Measurements from ENCODE around the gene DBX1. TPM values are rescaled to one million over a fixed set of nuclear protein-coding genes. Genes with fewer than 3 reads are reported as not detected.

Gene DBX1
- total and polyA plus RNA-seq, 2 of the 13 experiments (the other 11 are each of a cell fraction or from before 2014, with no cell fraction given), result not detected

DNA sequence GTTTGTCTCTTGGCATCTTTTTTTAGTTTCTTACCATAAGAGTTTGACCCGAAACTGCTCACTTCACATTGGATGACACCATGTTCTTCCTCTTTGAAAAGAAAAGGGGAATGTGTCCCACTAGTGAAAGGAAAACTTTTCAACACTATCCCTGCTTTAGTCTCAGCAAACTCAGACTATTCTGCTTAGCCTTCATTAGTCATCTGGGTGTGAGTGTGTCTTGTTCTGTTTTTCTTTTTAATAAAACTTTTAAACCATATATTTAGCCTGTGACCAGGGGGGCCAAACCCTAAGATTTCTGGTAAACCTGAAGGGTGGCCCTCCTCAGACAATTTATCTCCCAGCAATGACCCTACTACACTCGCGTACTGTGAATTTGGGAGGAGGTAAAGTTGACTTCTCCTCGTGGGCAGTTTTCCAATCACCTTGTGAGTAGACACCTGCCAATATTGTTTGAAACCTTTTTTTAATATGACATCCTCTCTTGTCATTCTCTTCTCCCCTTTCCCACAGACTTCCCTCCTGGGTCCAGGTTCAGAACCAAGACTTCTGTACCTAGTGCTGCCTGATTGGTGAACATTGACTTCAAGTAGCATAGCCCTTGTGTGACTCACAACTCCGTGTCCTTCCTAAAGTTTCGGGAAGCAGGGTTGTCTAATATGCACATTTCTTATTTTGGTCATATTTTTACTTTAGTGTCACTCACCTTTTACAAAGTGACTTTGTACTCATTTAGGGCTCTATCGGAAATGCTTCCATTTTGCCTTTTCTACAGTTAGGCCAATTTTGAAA is 39.9 kb downstream of the DBX1 start (continued):
- TF ChIP-seq ZNF781 (CRISPR knock-in tag; IDR thresholded peaks at IDR 0.05; ENCODE audit: borderline replicate concordance, not compliant biosample characterization), result no peak

DNA sequence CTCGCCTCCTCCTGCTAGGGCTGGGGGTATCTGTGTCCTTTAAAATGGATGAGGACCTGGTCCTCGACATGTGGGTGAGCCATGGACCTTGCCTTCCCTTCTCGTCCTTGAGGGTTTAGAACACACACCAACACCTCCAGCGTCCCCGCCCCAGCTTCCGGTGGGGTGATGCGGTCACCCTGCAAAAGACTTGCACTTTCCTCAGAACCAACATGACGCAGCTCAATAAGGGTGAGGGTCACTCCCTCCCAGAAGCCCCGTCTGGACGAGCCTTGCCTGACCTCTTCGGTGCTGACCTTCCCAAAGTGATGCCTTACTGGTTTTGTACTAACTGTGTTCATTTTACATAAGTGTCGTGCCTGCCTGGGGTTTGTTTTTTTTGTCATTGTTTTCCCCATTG is 41.0 kb downstream of the DBX1 start:
- Histone ChIP-seq H4K20me1 (ENCODE audit: insufficient read depth, low read length) (no peaks in the 10 kb centered on the region), H3K4me3 (replicated peaks in 1 of 3; ENCODE audit: insufficient read depth in 1 of 3, low read depth in 2 of 3, low read length in 3 of 3) (no peak overlapping the region), H2AFZ (ENCODE audit: low read length) (no peak overlapping the region), H3K27ac (ENCODE audit: extremely low read length, insufficient read depth, low read length) (no peak overlapping the region), H3K4me1 (ENCODE audit: insufficient read depth, low read length) (no peaks in the 10 kb centered on the region), H3K27me3 (ENCODE audit: control insufficient read depth in 1 of 2, insufficient read depth in 2 of 2, low read length in 2 of 2) (no peaks in the 10 kb centered on the region), H3K79me2 (ENCODE audit: insufficient read depth, low read length) (no peaks in the 10 kb centered on the region), H3K9ac (ENCODE audit: insufficient read depth, low read depth, low read length) (no peak overlapping the region), H3K4me2 (ENCODE audit: low read depth, low read length) (no peak overlapping the region), H3K36me3 (replicated peaks in 1 of 2; ENCODE audit: control insufficient read depth in 1 of 2, insufficient read depth in 2 of 2, low read length in 2 of 2) (peaks cover 25 to 47% of the 10 kb centered on the region in 2 experiments; a peak in 4 of 5 replicates), H3K9me3 (ENCODE audit: low read length) (no peaks in the 10 kb centered on the region)
- intact Hi-C loops (cut with micrococcal nuclease; ENCODE audit: unreplicated experiment) (no loop called here), in situ Hi-C loops (cut with HindIII; ENCODE audit: extremely low pct_ligation_motif_present, low pct_unique_long_range_greater_than_20kb) (no loop called here)
- ATAC-seq (no peak), DNase-seq (ENCODE audit: low spot score) (no peak), FAIRE-seq (no peak)
- WGBS (ENCODE audit: low lambda C conversion rate), result 97% methylated on average over 10 of the region's 12 CpGs
- TF ChIP-seq MYNN (CRISPR knock-in tag; IDR thresholded peaks at IDR 0.05; ENCODE audit: low read depth) (no peak), ZNF766 (CRISPR knock-in tag; IDR thresholded peaks at IDR 0.05; ENCODE audit: borderline replicate concordance) (no peak)
- ChIA-PET CTCF (ENCODE audit: low intra/inter-chr PET ratio, low total read pairs) (no interaction called here), POLR2A (no interaction called here)
- BruUV-seq (replicated peaks), result no TSS peak

DNA sequence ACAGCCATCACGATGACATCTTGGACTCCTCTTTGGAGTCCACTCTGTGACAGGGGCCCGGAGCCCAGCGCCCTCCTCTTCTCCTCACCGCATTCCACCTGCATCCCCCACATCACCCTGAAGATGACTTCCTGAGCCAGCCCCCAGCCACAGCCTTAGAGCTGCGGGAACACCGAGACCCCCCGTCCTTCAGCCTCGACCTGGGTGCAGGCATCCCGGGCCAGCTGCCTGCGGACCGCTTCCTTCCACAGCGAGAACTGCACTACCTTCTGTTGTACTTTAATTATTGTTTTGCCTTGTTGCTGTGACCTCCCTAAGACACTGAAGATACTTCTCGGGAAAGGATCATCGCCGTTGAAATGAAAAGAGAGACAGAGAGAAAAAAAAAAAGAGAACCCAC is 42.1 kb downstream of the DBX1 start:
- ChIA-PET POLR2A (no interaction called here), CTCF (ENCODE audit: low intra/inter-chr PET ratio, low total read pairs) (no interaction called here)
- intact Hi-C loops (cut with micrococcal nuclease; ENCODE audit: unreplicated experiment), result no loop called here
- ATAC-seq (no peak), FAIRE-seq (no peak), DNase-seq (ENCODE audit: low spot score) (no peak)
- H3K4me1 ChIP-seq (ENCODE audit: insufficient read depth, low read length), result no peaks in the 10 kb centered on the region
- no peaks in the 10 kb centered on the region for H4K20me1 ChIP-seq (ENCODE audit: insufficient read depth, low read length)
- H3K9ac ChIP-seq (ENCODE audit: insufficient read depth, low read depth, low read length), result no peak overlapping the region
- 98% methylated on average over 15 of the region's 15 CpGs for WGBS (ENCODE audit: low lambda C conversion rate)
- no peak overlapping the region for H3K4me3 ChIP-seq (replicated peaks in 1 of 3; ENCODE audit: insufficient read depth in 1 of 3, low read depth in 2 of 3, low read length in 3 of 3)
- H3K27ac ChIP-seq (ENCODE audit: extremely low read length, insufficient read depth, low read length), result no peak overlapping the region
- no peaks in the 10 kb centered on the region for H3K9me3 ChIP-seq (ENCODE audit: low read length)
- H3K27me3 ChIP-seq (ENCODE audit: control insufficient read depth in 1 of 2, insufficient read depth in 2 of 2, low read length in 2 of 2), result no peaks in the 10 kb centered on the region
- H3K79me2 ChIP-seq (ENCODE audit: insufficient read depth, low read length), result no peaks in the 10 kb centered on the region
- H3K36me3 ChIP-seq (replicated peaks in 1 of 2; ENCODE audit: control insufficient read depth in 1 of 2, insufficient read depth in 2 of 2, low read length in 2 of 2), result peaks cover 30 to 58% of the 10 kb centered on the region in 2 experiments; a peak in 4 of 5 replicates
- no peak overlapping the region for H3K4me2 ChIP-seq (ENCODE audit: low read depth, low read length)
- no peak overlapping the region for H2AFZ ChIP-seq (ENCODE audit: low read length)
- no TSS peak for BruUV-seq (replicated peaks)
- in situ Hi-C loops (cut with HindIII; ENCODE audit: extremely low pct_ligation_motif_present, low pct_unique_long_range_greater_than_20kb), result no loop called here
- no peak for TF ChIP-seq ZNF567 (CRISPR knock-in tag; IDR thresholded peaks at IDR 0.05; ENCODE audit: borderline replicate concordance)
- TF ChIP-seq POGZ (CRISPR knock-in tag; IDR thresholded peaks at IDR 0.05), result no peak
- no peak for TF ChIP-seq ZC3H4 (CRISPR knock-in tag; IDR thresholded peaks at IDR 0.05; ENCODE audit: borderline replicate concordance)
- no peak for TF ChIP-seq ZMAT3 (CRISPR knock-in tag; conservative IDR thresholded peaks at IDR 0.05)
- TF ChIP-seq ZNF563 (CRISPR knock-in tag; IDR thresholded peaks at IDR 0.05), result no peak
- no peak for TF ChIP-seq TAF15 (IDR thresholded peaks at IDR 0.05; ENCODE audit: low read depth, low read length, poor library complexity, severe bottlenecking)
- TF ChIP-seq CBX5 (CRISPR knock-in tag; IDR thresholded peaks at IDR 0.05; ENCODE audit: borderline replicate concordance), result no peak
- no peak for TF ChIP-seq REPIN1 (CRISPR knock-in tag; IDR thresholded peaks at IDR 0.05; ENCODE audit: borderline replicate concordance, low read depth)
- TF ChIP-seq RARG (CRISPR knock-in tag; IDR thresholded peaks at IDR 0.05; ENCODE audit: low read depth), result no peak
- TF ChIP-seq ZNF605 (CRISPR knock-in tag; IDR thresholded peaks at IDR 0.05), result no peak
- TF ChIP-seq MAF1 (CRISPR knock-in tag; IDR thresholded peaks at IDR 0.05; ENCODE audit: borderline replicate concordance), result no peak
- TF ChIP-seq, protein P1, sequence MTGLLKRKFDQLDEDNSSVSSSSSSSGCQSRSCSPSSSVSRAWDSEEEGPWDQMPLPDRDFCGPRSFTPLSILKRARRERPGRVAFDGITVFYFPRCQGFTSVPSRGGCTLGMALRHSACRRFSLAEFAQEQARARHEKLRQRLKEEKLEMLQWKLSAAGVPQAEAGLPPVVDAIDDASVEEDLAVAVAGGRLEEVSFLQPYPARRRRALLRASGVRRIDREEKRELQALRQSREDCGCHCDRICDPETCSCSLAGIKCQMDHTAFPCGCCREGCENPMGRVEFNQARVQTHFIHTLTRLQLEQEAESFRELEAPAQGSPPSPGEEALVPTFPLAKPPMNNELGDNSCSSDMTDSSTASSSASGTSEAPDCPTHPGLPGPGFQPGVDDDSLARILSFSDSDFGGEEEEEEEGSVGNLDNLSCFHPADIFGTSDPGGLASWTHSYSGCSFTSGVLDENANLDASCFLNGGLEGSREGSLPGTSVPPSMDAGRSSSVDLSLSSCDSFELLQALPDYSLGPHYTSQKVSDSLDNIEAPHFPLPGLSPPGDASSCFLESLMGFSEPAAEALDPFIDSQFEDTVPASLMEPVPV (CRISPR knock-in tag; IDR thresholded peaks at IDR 0.05), result no peak

Data from HepG2 (cell line).